Activated T-cell treated with anti-CD3 and anti-CD28 coated beads for 1 hour (primary cell): ENCODE data around the gene PRPF38A.
"Not testable (repeated sequence)": the region's sequence is repeated elsewhere in the genome, so short reads cannot be mapped to it uniquely, and the experiment has no call there.

Experiments
- DNase-seq: peaks from one replicate; pipeline ENCODE4 v3.0.0-alpha.2; 2020; ENCODE audit warnings: low read depth

The PRPF38A gene

GRCh38 chr1:52404116-52404974 is at the start of gene PRPF38A, which contains the start of gene ORC1:
PRPF38A (plus strand) TSS chr1:52404602; CDS start chr1:52404750, 148 bp downstream.
ORC1 (minus strand) TSS chr1:52404423; CDS start chr1:52402223, 2,200 bp downstream.
- DNase-seq, result peak; percentile 98

DNA sequence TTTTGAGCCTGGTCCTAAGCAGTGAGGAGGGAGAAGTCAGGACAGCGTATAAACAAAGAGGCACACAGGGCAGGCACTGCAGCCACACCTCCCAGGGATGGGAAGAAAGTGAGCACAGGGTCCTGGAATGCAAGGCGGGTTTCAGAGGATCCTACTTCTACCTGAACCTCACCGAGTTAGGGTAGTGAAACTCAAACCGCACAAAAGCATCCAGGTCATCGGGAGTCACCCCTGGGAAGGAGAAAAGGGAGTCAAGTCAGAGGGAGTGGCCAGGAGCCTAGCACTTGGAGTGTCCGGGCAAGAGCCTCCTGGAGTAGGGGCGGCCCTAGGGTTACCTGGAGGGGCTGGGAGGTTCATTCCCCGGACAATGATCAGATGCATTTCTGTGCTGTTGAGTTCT is 49.0 kb upstream of the PRPF38A start:
- no peak for DNase-seq

DNA sequence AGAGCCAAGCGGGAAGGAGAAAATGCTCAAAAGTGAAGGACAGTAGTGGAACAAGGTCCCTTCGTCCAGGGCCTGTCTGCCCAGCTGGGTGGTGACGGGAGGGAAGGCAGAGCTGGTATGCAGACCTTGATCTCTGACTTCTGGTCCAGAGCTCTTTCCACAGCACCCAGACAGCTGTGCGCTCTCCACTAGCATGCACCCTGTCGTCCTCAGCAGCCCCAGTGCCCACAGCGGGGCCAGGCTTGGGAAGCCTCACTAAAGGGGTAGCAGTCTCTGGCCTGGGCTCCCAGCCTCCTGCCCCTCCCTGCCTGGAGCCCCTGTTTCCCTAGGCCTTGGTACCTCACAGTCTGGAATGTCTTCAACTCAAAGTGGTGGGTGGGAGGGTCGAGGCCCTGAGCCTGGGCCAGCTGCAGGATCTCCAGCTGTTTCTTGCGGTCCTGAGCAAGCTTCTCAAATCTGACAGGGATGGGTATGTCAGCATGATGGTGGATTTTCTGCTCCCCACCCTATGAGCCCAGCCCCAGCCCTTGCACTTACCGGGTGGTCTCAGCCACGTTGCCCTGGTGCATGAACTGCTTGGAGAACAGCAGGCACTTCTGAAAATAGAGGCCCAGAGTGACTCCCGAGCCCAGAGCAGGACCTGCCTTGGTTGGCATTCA is 48.4 kb upstream of the PRPF38A start:
- no peak for DNase-seq

DNA sequence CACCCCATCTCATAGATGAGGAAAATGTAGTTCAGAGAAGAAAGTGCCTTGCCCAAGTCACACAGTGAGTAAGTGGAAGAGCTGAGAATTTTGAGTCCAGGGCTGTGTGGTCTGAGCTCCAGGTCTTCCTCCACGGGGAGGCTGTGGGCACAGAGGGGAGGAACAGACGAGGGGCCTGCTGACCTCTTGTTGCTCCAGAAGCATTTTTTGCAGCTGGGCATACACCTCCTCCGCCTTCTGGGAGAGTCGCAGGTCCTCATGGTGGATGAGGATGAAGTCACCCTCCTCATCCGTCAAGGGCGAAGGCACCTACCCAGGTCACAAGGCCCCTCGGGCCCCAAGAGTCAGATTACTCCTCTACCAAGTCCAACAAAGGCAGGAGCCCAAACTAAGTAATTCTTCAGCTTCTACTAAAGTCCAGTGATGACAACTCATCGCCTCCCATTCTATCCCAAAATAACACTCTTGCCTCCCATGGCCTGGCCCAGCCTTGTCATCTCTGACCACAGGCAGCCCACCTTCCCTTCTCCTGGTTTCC is 47.5 kb upstream of the PRPF38A start:
- no peak for DNase-seq

DNA sequence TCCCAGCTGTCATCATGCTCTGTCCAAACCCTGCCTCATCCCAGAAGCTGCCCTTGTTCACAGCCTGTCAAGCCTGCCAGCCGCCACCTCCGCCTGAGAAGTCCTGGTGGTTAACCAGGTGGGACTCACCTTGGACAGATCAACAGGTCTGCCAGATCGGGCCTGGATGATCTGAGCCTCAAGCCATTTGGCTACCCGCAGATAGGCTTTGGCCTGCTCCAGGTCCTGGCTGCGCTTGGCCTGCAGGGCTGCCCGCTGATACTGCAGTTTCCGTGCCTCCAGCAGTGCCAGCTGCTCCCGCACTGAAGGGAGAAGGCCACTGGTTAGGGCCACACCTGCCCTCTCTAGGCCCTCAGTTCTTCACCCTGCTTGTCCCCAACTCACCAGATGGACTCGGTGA is 47.0 kb upstream of the PRPF38A start:
- no peak for DNase-seq

DNA sequence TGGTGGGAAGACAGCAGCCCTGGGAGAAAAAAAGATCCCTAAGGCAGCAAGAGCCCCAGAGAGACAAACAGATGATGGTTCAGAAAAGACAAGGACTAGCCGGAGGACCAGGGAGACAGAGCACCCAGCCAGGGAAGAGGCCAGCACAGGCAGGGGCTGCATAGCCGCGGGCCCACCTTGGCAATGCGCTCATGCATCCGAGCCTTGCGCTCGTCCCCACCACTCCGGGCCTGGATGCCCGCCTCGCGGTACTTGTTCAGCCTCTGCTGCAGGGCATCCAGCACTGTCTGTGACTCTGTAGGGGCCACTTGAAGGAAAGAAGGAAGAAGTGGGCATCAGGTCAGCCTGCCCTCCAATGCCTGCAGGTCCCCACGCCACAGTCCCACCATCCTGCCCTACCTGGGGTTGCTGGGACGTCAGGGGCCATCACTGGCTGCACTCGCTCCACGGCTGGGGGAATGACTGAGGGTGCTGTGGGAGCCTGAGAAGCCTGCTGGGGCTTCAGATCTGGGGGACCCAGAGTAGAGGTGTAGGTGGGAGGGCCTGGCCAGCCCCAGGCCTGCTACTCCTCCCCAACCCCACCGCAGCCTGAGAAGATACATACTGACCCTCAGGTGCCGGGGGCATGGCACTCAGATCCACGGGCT is 45.4 kb upstream of the PRPF38A start:
- no peak for DNase-seq

DNA sequence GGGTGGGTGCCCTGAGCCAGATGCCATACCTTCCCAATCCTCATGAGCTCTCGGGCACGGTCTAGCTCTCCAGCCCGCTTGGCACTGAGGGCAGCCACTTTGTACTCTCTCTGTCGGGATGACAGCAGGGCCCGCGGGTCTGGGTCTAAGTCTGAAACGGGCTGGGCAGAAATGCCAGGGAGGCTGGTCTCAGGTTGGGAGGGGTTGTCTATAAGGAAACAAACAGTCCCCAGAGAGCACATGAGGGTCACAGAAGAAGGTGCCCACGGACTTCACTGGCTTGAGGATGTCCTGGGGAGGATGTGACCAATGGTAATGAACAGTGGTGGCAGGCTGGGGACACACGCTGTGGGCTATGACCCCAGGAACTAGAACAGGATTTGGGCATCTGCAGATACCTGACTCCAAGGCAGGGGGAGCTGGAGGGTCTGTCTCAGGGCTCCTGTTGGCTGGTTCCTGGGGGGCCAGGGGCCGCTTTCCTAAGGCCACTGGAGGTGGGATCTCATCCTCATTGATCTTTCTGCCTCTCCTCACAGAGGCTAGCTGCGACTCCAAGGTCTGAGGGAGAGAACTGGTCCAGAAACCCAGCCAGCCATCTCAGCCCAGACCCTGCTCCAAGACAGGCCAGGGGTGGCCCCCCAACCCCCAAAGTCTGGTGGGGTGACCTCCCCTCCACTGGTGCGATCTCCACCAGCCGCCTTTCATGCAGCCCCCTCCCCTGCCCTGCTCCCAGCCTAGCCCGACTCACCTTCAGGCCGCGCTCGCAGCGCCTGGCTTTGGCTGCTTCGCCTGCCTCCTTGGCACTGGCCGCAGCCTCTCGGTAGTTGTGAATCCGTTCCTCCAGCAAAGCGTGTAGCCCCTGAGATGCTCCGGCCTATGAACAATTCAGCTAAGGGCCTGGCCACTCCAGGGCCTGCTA is 44.5 kb upstream of the PRPF38A start:
- DNase-seq, result no peak

GRCh38 chr1:52360595-52360968 is 43.8 kb upstream of the PRPF38A start:
- DNase-seq, result no peak

GRCh38 chr1:52364235-52364839 is 40.1 kb upstream of the PRPF38A start:
- DNase-seq, result no peak

DNA sequence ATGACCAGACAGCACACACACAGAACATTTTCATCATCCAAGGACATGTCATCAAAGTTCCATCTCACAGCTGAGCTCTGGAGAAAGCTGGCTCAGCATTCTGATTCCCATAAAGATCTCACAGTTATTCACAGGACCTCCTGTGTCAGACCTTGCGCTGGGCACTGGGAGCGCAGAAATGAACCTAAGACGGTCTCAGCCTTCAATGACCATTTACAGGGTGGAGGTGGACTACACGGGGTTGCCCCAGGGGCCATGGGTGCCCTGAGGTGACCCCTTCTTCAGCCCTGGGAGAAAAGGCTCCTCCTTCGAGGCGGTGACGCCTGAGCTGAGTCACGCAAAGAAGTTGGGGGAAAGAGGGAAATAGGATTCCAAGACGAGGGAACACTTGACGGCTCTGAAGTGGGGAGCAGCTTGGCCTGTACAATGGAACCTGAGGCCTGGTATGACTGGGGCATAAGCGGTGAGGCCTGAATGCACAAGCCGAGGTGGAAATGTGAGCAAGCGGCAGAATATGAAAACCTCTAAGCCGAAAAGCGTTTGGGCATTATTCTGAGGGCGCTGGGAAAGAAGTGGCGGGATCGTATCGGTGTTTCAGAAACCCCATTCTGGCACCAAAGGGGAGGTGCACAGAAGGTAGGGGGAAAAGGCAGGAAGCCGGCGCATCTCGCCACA is 39.2 kb upstream of the PRPF38A start:
- no peak for DNase-seq

DNA sequence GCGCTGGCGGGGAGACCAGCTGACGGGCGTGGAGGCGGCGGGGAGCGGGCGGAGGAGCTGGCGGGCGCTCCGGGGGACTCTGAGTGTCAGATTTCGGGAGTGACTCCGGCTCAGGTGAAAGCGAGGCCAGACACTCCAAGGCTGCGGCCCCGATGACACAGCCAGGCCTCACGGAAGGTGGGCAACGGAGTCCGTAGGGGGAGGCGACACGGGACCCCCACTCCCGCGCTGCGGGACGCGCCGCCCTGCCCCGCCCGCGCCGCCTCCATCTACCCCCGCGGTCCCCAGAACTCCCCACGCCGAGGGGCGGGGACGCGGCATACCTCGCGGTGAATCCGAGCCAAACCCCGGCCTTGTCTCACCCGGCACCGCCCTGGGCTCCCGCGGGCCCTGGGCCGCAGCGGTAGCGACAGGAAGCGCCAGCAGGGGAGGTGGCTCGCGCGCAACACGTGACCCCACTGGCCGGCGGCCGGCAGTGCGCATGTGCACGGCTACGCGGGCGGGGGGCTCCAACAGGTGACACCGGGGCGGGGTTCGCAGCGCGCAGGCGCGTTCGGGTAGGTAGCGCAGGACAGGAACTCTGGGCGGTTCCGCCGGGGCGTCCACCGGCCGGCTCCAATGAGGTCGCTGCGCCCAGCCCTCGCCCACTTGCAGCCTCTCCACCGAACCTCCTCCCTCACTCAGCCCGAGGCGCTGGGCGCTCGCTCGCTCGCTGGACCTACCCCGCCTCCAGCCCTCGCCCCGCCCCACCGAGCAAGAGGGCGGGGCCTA is 38.5 kb upstream of the PRPF38A start, which contains the start of gene CC2D1B:
Gene CC2D1B (minus strand): TSS at position 460 of the 771 bp plus-strand sequence. CDS start 1,585 bp downstream, outside the sequence.
- DNase-seq, result peak; percentile 99

DNA sequence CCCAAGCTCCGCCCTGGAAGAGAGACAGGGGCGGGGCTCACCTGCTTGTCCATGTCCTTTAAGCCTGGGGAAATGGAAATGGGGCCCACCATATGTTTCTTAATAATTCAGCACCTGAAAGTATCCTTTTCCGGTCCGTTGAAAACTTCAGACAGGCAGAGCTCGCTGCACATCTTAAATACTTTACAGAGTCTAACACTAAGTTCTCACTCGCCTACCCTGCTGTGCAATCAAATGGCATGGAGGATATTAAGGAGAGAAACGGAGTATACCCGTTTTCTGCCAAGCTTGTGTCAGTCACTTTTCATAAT is 37.9 kb upstream of the PRPF38A start:
- no peak for DNase-seq

- no peak for DNase-seq
Measured at GRCh38 chr1:52367272-52367671, 37.1 kb upstream of the PRPF38A start.

DNA sequence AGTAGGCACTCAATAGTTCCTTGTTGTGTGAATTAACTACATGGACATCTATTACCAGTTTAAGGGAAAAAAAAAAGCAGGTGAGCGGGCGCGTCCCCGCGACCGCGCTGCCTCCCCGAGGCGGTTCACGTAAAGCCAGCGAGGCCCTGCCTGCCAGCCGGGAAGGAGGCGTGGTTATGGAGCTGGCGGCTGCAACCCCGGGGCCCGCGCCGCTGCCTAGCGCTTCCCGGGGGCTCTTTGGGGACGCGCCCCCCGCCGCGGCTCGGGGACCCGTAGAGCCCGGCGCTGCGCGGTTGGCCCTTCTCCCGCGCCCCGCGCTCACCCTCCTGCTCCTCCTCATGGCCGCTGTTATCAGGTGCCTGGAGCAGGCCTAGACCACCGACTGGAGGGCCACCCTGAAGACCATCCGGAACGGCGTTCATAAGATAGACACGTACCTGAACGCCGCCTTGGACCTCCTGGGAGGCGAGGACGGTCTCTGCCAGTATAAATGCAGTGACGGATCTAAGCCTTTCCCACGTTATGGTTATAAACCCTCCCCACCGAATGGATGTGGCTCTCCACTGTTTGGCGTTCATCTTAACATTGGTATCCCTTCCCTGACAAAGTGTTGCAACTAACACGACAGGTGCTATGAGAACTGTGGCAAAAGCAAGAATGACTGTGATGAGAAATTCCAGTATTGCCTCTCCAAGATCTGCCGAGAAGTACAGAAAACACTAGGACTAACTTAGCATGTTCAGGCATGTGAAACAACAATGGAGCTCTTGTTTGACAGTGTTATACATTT is 35.8 kb upstream of the PRPF38A start:
- DNase-seq, result peak; percentile 43

DNA sequence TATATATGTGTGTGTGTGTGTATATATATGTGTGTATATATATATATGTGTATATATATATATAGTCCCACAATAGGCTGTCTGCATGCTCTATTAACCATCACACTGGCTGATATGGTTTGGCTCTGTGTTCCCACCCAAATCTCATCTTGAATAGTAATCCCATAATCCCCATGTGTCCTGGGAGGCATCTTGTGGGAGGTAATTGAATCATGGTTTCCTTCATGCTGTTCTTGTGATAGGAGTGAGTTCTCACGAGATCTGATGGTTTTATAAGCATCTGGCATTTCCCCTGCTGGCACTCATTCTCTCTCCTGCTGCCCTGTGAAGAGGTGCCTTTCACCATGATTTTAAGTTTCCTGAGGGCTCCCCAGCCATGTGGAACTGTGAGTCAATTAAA is 34.6 kb upstream of the PRPF38A start:
- DNase-seq, result not testable (repeated sequence)

- no peak for DNase-seq
Measured at GRCh38 chr1:52385376-52385775, 19.0 kb upstream of the PRPF38A start.

- DNase-seq, result no peak
Measured at GRCh38 chr1:52386458-52386857, 17.9 kb upstream of the PRPF38A start.

DNA sequence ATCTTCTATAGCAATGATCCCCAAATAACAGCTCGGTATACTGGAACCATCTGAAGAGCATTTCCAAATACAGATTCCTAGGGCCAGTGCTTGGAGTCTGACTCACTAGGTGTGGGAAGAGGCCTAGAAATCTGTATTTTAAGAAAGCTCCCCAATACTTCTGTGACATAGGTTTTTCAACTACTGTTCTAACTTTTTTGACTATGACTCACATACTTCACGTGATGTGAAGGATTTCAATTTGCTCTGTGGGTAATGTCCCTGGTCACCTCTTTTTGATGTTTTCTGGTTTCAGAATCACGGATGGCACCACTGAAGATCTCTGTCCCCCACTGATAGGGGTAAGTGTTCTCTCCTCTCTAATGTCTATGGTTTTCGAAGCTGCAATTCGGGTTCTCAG is 11.2 kb upstream of the PRPF38A start:
- no peak for DNase-seq

DNA sequence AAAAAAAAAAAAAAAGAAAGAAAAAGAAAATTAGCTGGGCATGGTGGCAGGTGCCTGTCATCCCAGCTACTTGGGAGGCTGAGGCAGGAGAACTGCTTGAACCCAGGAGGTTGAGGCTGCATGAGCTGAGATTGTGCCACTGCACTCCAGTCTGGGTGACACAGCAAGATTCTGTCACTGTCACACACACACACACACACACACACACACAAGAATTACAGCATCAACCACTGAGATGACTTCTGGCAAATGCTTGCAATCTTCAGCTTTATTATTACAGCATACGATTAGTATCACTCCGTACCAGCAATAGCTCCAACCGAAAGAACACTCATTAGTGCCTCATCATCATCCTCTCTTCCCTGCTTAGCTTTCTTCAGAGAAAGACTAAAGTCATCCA is 4.8 kb upstream of the PRPF38A start:
- no peak for DNase-seq
